SK-N-SH (cell line): Measurements from ENCODE around the gene KIF25. TPM values are rescaled to one million over a fixed set of nuclear protein-coding genes. Genes with fewer than 3 reads are reported as not detected.

ENCODE experiments used
- CTCF ChIA-PET: fragments of 300-600, 350-600 bp; formaldehyde crosslinking; extraction: SDS; loops from one replicate; lab custom pipeline; 2021; lab: Yijun Ruan, JAX
- POLR2A ChIA-PET: fragments of 350-600 bp; sonication (Branson Sonifier 250); formaldehyde crosslinking; extraction: SDS; loops from one replicate; lab custom pipeline; 2020; ENCODE audit warnings: antibody characterized with exemption, inconsistent platforms; lab: Yijun Ruan, JAX
- DNase-seq: peaks from one replicate; pipeline ENCODE4 v3.0.0; 2012
- H2AFZ ChIP-seq: fragments of 200-600 bp; sonication (generic); 2 replicates; pipeline ENCODE4 v1.8.1; 2016; ENCODE audit warnings: antibody characterized with exemption, mild to moderate bottlenecking, low read depth
- H3F3A ChIP-seq: fragments of 200-600 bp; sonication (generic); replicated peaks from 2 replicates; pipeline ENCODE3; 2016; ENCODE audit warnings: antibody characterized with exemption, mild to moderate bottlenecking; ENCODE audit not compliant: insufficient read depth
- H3K27ac ChIP-seq, 2 experiments: fragments of 200-500 bp in 1 of 2; fragments of 200-600 bp in 1 of 2; sonication (Bioruptor generic) in 1 of 2; sonication (generic), shearing (Covaris generic) in 1 of 2; 2 replicates each; pipeline versions ENCODE4 v1.5.1 to v1.6.1; 2014 to 2016; ENCODE audit warnings: low read depth in 2 of 2, inconsistent platforms in 1 of 2, low read length in 1 of 2, mild to moderate bottlenecking in 1 of 2, mixed read lengths in 1 of 2
- H3K27me3 ChIP-seq: fragments of 200-600 bp; sonication (generic), shearing (Covaris generic); 2 replicates; pipeline ENCODE4 v1.6.1; 2016; ENCODE audit warnings: mixed run types; ENCODE audit not compliant: insufficient read depth
- H3K36me3 ChIP-seq, 2 experiments: fragments of 200-500 bp in 1 of 2; fragments of 200-600 bp in 1 of 2; sonication (Bioruptor generic) in 1 of 2; sonication (generic) in 1 of 2; replicated peaks in 1 of 2; 2 replicates each; pipeline versions ENCODE3 to v1.5.1; 2014 to 2016; ENCODE audit warnings: low read length in 1 of 2, mild to moderate bottlenecking in 1 of 2; ENCODE audit not compliant: insufficient read depth in 2 of 2, control insufficient read depth in 1 of 2
- H3K4me1 ChIP-seq, 2 experiments: fragments of 200-500 bp in 1 of 2; fragments of 200-600 bp in 1 of 2; sonication (Bioruptor generic) in 1 of 2; sonication (generic), shearing (Covaris generic) in 1 of 2; 2 replicates each; pipeline versions ENCODE4 v1.5.1 to v1.6.1; 2014 to 2016; ENCODE audit warnings: low read depth in 1 of 2, low read length in 1 of 2, mixed run types in 1 of 2; ENCODE audit not compliant: insufficient read depth in 2 of 2, control insufficient read depth in 1 of 2
- H3K4me2 ChIP-seq: fragments of 200-600 bp; sonication (generic), shearing (Covaris generic); 2 replicates; pipeline ENCODE4 v1.6.1; 2017; ENCODE audit warnings: mixed run types
- H3K4me3 ChIP-seq, 2 experiments: fragments of 200-500 bp in 1 of 2; fragments of 200-600 bp in 1 of 2; sonication (Bioruptor generic) in 1 of 2; sonication (generic), shearing (Covaris generic) in 1 of 2; 2 replicates each; pipeline versions ENCODE4 v1.5.1 to v1.8.1; 2014 to 2016; ENCODE audit warnings: low read depth in 2 of 2, inconsistent platforms in 1 of 2, low read length in 1 of 2, mild to moderate bottlenecking in 1 of 2, mixed read lengths in 1 of 2, moderate library complexity in 1 of 2
- H3K79me2 ChIP-seq: fragments of 200-600 bp; sonication (generic); 2 replicates; pipeline ENCODE4 v1.8.1; 2017; ENCODE audit warnings: mild to moderate bottlenecking; ENCODE audit not compliant: insufficient read depth
- H3K9ac ChIP-seq: fragments of 200-600 bp; sonication (generic); 2 replicates; pipeline ENCODE4 v1.6.1; 2017; ENCODE audit warnings: mixed run types
- H3K9me2 ChIP-seq: fragments of 200-600 bp; sonication (generic); 2 replicates; pipeline ENCODE4 v1.6.1; 2017; ENCODE audit warnings: mixed run types
- H3K9me3 ChIP-seq: fragments of 200-600 bp; sonication (generic); 2 replicates; pipeline ENCODE4 v1.6.1; 2017; ENCODE audit warnings: mixed run types, mild to moderate bottlenecking, moderate library complexity
- H4K20me1 ChIP-seq: fragments of 200-600 bp; sonication (generic); 2 replicates; pipeline ENCODE4 v1.6.1; 2017; ENCODE audit warnings: mild to moderate bottlenecking, mixed run types; ENCODE audit not compliant: insufficient read depth
- FOSL2 ChIP-seq: IDR thresholded peaks from 2 replicates; pipeline ENCODE4 v1.4.0; 2012; ENCODE audit warnings: low read depth, mild to moderate bottlenecking, moderate library complexity, borderline replicate concordance
- GATA2 ChIP-seq: sonication (generic); formaldehyde crosslinking; IDR thresholded peaks from 2 replicates; pipeline ENCODE4 v1.5.0; 2020; ENCODE audit warnings: mild to moderate bottlenecking, missing genetic modification reagents
- MEF2A ChIP-seq: IDR thresholded peaks from 2 replicates; pipeline ENCODE4 v1.4.0; 2012; ENCODE audit warnings: low read depth, borderline replicate concordance
- NFIC ChIP-seq: IDR thresholded peaks from 2 replicates; pipeline ENCODE4 v1.4.0; 2012; ENCODE audit warnings: borderline replicate concordance
- RFX5 ChIP-seq: IDR thresholded peaks from 2 replicates; pipeline ENCODE4 v1.6.1; 2012; ENCODE audit warnings: mild to moderate bottlenecking, improper control_type of control experiment, low read length
- SMC3 ChIP-seq: IDR thresholded peaks from 2 replicates; pipeline ENCODE4 v1.6.1; 2012; ENCODE audit warnings: low read depth, low read length, improper control_type of control experiment
- TEAD4 ChIP-seq: IDR thresholded peaks from 2 replicates; pipeline ENCODE4 v1.4.0; 2012; ENCODE audit warnings: mild to moderate bottlenecking, borderline replicate concordance; ENCODE audit not compliant: insufficient read depth
- YY1 ChIP-seq: IDR thresholded peaks from 2 replicates; pipeline ENCODE4 v1.4.0; 2012; ENCODE audit warnings: low read depth, mild to moderate bottlenecking
- WGBS: methylation state at CpG from one replicate; pipeline ENCODE4 v1.1.6; 2017; ENCODE audit warnings: low lambda C conversion rate; 5-methylcytosine and 5-hydroxymethylcytosine counted together
- polyA plus RNA-seq, 3 experiments: library from polyadenylated mRNA; depleted of rRNA; stranded (reverse); fragments of >200 nt; gene quantifications; 2 replicates each; pipeline ENCODE4 v1.2.3, GENCODE V29; 2012
- TF ChIP-seq, protein P1 (sequence below): fragments of 150-350 bp; IDR thresholded peaks from 2 replicates; pipeline ENCODE4 v1.6.1; 2016; ENCODE audit warnings: mild to moderate bottlenecking, low read depth, low read length
- TF ChIP-seq, protein P2 (sequence below): IDR thresholded peaks from 2 replicates; pipeline ENCODE4 v1.4.0; 2012; ENCODE audit warnings: low read depth
- TF ChIP-seq, protein P3 (sequence below): fragments of 150-350 bp; IDR thresholded peaks from 2 replicates; pipeline ENCODE4 v1.6.1; 2017; ENCODE audit warnings: antibody characterized with exemption, low read length, low read depth, borderline replicate concordance

Gene KIF25
- polyA plus RNA-seq, 1 of the 3 experiments (the other 2 are of a cell fraction) = not detected

DNA sequence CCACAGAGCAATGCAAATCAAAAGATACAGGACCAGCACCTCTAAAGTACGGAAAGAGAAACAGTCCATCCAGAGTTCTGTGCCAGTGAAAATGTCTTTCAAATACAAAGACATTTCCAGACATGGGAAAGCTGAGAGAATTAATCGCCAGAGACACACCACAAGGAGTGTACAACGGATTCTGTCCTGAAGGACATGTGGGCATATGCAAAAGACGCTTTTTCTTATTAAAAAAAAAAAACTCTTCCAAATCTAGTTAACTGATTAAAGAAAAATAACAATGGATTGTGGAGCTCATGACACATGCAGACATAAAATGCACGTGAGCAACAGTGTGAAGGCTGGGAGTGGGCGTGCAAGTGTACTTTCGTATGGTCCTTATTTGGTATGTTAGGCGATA lies 22.8 kb downstream of the KIF25 start:
- H3F3A ChIP-seq = no peaks in the 10 kb centered on the region
- no peaks in the 10 kb centered on the region for H3K9me3 ChIP-seq
- no peak overlapping the region for H2AFZ ChIP-seq
- H3K4me1 ChIP-seq = no peaks in the 10 kb centered on the region
- no peaks in the 10 kb centered on the region for H3K9me2 ChIP-seq
- H3K27me3 ChIP-seq = no peaks in the 10 kb centered on the region
- H3K9ac ChIP-seq = no peak overlapping the region
- no peak for DNase-seq
- no peaks in the 10 kb centered on the region for H3K36me3 ChIP-seq
- H3K4me2 ChIP-seq = no peak overlapping the region
- TF ChIP-seq FOSL2 (no peak), SMC3 (no peak), TEAD4 (no peak), RFX5 (no peak), NFIC (no peak), YY1 (no peak)
- TF ChIP-seq, protein P1, sequence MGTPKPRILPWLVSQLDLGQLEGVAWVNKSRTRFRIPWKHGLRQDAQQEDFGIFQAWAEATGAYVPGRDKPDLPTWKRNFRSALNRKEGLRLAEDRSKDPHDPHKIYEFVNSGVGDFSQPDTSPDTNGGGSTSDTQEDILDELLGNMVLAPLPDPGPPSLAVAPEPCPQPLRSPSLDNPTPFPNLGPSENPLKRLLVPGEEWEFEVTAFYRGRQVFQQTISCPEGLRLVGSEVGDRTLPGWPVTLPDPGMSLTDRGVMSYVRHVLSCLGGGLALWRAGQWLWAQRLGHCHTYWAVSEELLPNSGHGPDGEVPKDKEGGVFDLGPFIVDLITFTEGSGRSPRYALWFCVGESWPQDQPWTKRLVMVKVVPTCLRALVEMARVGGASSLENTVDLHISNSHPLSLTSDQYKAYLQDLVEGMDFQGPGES = no peak
- TF ChIP-seq, protein P2, sequence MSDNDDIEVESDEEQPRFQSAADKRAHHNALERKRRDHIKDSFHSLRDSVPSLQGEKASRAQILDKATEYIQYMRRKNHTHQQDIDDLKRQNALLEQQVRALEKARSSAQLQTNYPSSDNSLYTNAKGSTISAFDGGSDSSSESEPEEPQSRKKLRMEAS = no peak
- TF ChIP-seq, protein P3, sequence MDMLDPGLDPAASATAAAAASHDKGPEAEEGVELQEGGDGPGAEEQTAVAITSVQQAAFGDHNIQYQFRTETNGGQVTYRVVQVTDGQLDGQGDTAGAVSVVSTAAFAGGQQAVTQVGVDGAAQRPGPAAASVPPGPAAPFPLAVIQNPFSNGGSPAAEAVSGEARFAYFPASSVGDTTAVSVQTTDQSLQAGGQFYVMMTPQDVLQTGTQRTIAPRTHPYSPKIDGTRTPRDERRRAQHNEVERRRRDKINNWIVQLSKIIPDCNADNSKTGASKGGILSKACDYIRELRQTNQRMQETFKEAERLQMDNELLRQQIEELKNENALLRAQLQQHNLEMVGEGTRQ = no peak
- TF ChIP-seq, all 33 proteins: peak for 0
- H3K4me3 ChIP-seq = no peak overlapping the region
- no peak overlapping the region for H3K27ac ChIP-seq
- ChIA-PET CTCF (interaction anchor here (0.8 kb wide), 1 partner anchor 12 kb away, joined by 4 read pairs; no protein-coding TSS in a partner anchor), POLR2A (no interaction called here)
- no peaks in the 10 kb centered on the region for H3K79me2 ChIP-seq
- no peaks in the 10 kb centered on the region for H4K20me1 ChIP-seq
- 56% methylated on average over 8 of the region's 8 CpGs for WGBS

DNA sequence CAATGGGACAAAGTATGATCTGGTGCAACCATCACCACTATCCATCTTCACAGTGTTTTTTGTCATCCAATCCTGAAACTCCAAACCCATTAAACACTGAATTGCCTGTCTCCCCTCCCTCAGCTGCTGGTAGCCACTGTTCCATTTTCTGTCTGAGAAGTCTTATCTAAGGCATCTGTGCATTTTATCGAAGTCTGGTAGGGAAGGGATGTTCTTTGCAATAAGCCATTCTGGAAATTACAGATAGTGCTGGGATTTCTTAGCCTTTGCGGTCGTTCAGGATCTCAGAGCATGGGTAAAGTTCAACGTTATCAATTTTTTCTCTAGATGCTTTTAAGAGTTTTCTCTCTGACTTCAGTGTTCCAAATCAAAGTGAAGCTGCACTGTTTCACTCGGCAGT lies 24.1 kb downstream of the KIF25 start:
- TF ChIP-seq MEF2A (no peak), GATA2 (CRISPR knock-in tag) (peak; percentile 49; the same call in 1 of the 2 replicates)
- no peak overlapping the region for H3K4me2 ChIP-seq
- H3K79me2 ChIP-seq = no peaks in the 10 kb centered on the region
- no peak overlapping the region for H3K9ac ChIP-seq
- H4K20me1 ChIP-seq = no peaks in the 10 kb centered on the region
- 20% methylated on average over 5 of the region's 5 CpGs for WGBS
- H3K9me3 ChIP-seq = no peaks in the 10 kb centered on the region
- no peak overlapping the region for H3K27ac ChIP-seq
- H3K4me1 ChIP-seq = no peaks in the 10 kb centered on the region
- H3K27me3 ChIP-seq = no peaks in the 10 kb centered on the region
- ChIA-PET CTCF (no interaction called here), POLR2A (no interaction called here)
- H3F3A ChIP-seq = no peaks in the 10 kb centered on the region
- no peaks in the 10 kb centered on the region for H3K36me3 ChIP-seq
- no peak overlapping the region for H3K4me3 ChIP-seq
- no peak for DNase-seq
- H3K9me2 ChIP-seq = no peaks in the 10 kb centered on the region
- no peak overlapping the region for H2AFZ ChIP-seq
